ENCODE data around the gene CHRNA7. TPM values are rescaled to one million over a fixed set of nuclear protein-coding genes. Genes with fewer than 3 reads are reported as not detected.
"Not testable (repeated sequence)": the region's sequence is repeated elsewhere in the genome, so short reads cannot be mapped to it uniquely, and the experiment has no call there.

CHRNA7 gene
- polyA plus RNA-seq, 4 donors: 4.3 to 13.7 (median 8.0) TPM

- no peak overlapping the region for H3K4me3 ChIP-seq (ENCODE audit: low read depth in 1 of 3, low read length in 3 of 3)
- no peak for DNase-seq
- no peaks in the 10 kb centered on the region for H3K27me3 ChIP-seq (ENCODE audit: control insufficient read depth in 3 of 3, insufficient read depth in 3 of 3, low read length in 3 of 3)
- 93 to 94% (median 94%) methylated on average over 3 of the region's 3 CpGs for WGBS, 3 donors
- no peaks in the 10 kb centered on the region for H3K4me1 ChIP-seq (ENCODE audit: control insufficient read depth in 3 of 3, insufficient read depth in 2 of 3, low read depth in 1 of 3, low read length in 2 of 3)
- H3K27ac ChIP-seq (ENCODE audit: low read depth in 1 of 3, low read length in 2 of 3): no peak overlapping the region
- no peaks in the 10 kb centered on the region for H3K9me3 ChIP-seq (ENCODE audit: control insufficient read depth in 2 of 2, insufficient read depth in 1 of 2, low read depth in 1 of 2, low read length in 1 of 2)
- no peaks in the 10 kb centered on the region for H3K36me3 ChIP-seq (ENCODE audit: control insufficient read depth in 3 of 3, insufficient read depth in 2 of 3, low read depth in 1 of 3, low read length in 3 of 3)
- FAIRE-seq: no peak
Observed at GRCh38 chr15:32130823-32131222, 100.5 kb downstream of the CHRNA7 start.

- no peaks in the 10 kb centered on the region for H3K9me3 ChIP-seq (ENCODE audit: control insufficient read depth in 2 of 2, insufficient read depth in 1 of 2, low read depth in 1 of 2, low read length in 1 of 2)
- no peak overlapping the region for H3K4me3 ChIP-seq (ENCODE audit: low read depth in 1 of 3, low read length in 3 of 3)
- 84 to 99% (median 89%) methylated on average over 4 of the region's 4 CpGs for WGBS, 3 donors
- no peak overlapping the region for H3K27ac ChIP-seq (ENCODE audit: low read depth in 1 of 3, low read length in 2 of 3)
- H3K4me1 ChIP-seq (ENCODE audit: control insufficient read depth in 3 of 3, insufficient read depth in 2 of 3, low read depth in 1 of 3, low read length in 2 of 3): no peaks in the 10 kb centered on the region
- DNase-seq (no peak), FAIRE-seq (no peak)
- H3K36me3 ChIP-seq (ENCODE audit: control insufficient read depth in 3 of 3, insufficient read depth in 2 of 3, low read depth in 1 of 3, low read length in 3 of 3): no peaks in the 10 kb centered on the region
- H3K27me3 ChIP-seq (ENCODE audit: control insufficient read depth in 3 of 3, insufficient read depth in 3 of 3, low read length in 3 of 3): no peaks in the 10 kb centered on the region
Observed at GRCh38 chr15:32131803-32132202, 101.5 kb downstream of the CHRNA7 start.

GRCh38 chr15:32132859-32133258, 102.5 kb downstream of the CHRNA7 start:
- 18 to 46% (median 22%) methylated on average over 2 of the region's 2 CpGs for WGBS, 3 donors
- FAIRE-seq (no peak), DNase-seq (peak in 1 of 2 donors; percentile 23)
- no peak overlapping the region for H3K27ac ChIP-seq (ENCODE audit: low read depth in 1 of 3, low read length in 2 of 3)
- no peaks in the 10 kb centered on the region for H3K9me3 ChIP-seq (ENCODE audit: control insufficient read depth in 2 of 2, insufficient read depth in 1 of 2, low read depth in 1 of 2, low read length in 1 of 2)
- H3K4me3 ChIP-seq (ENCODE audit: low read depth in 1 of 3, low read length in 3 of 3): no peak overlapping the region
- no peaks in the 10 kb centered on the region for H3K36me3 ChIP-seq (ENCODE audit: control insufficient read depth in 3 of 3, insufficient read depth in 2 of 3, low read depth in 1 of 3, low read length in 3 of 3)
- no peaks in the 10 kb centered on the region for H3K27me3 ChIP-seq (ENCODE audit: control insufficient read depth in 3 of 3, insufficient read depth in 3 of 3, low read length in 3 of 3)
- H3K4me1 ChIP-seq (ENCODE audit: control insufficient read depth in 3 of 3, insufficient read depth in 2 of 3, low read depth in 1 of 3, low read length in 2 of 3): no peaks in the 10 kb centered on the region

- Histone ChIP-seq H3K4me3 (ENCODE audit: low read depth in 1 of 3, low read length in 3 of 3) (no peak overlapping the region), H3K9me3 (ENCODE audit: control insufficient read depth in 2 of 2, insufficient read depth in 1 of 2, low read depth in 1 of 2, low read length in 1 of 2) (no peaks in the 10 kb centered on the region), H3K27me3 (ENCODE audit: control insufficient read depth in 3 of 3, insufficient read depth in 3 of 3, low read length in 3 of 3) (no peaks in the 10 kb centered on the region), H3K27ac (ENCODE audit: low read depth in 1 of 3, low read length in 2 of 3) (no peak overlapping the region), H3K4me1 (ENCODE audit: control insufficient read depth in 3 of 3, insufficient read depth in 2 of 3, low read depth in 1 of 3, low read length in 2 of 3) (no peaks in the 10 kb centered on the region), H3K36me3 (ENCODE audit: control insufficient read depth in 3 of 3, insufficient read depth in 2 of 3, low read depth in 1 of 3, low read length in 3 of 3) (no peaks in the 10 kb centered on the region)
- 56 to 70% (median 70%) methylated on average over 5 of the region's 5 CpGs for WGBS, 3 donors
- no peak for DNase-seq
- FAIRE-seq: no peak
Observed at GRCh38 chr15:32134842-32135241, 104.5 kb downstream of the CHRNA7 start.

- WGBS, 3 donors: 64 to 87% (median 73%) methylated on average over 8 of the region's 8 CpGs
- Histone ChIP-seq H3K36me3 (ENCODE audit: control insufficient read depth in 3 of 3, insufficient read depth in 2 of 3, low read depth in 1 of 3, low read length in 3 of 3) (no peaks in the 10 kb centered on the region), H3K27me3 (ENCODE audit: control insufficient read depth in 3 of 3, insufficient read depth in 3 of 3, low read length in 3 of 3) (no peaks in the 10 kb centered on the region), H3K9me3 (ENCODE audit: control insufficient read depth in 2 of 2, insufficient read depth in 1 of 2, low read depth in 1 of 2, low read length in 1 of 2) (no peaks in the 10 kb centered on the region), H3K4me3 (ENCODE audit: low read depth in 1 of 3, low read length in 3 of 3) (no peak overlapping the region), H3K27ac (ENCODE audit: low read depth in 1 of 3, low read length in 2 of 3) (no peak overlapping the region), H3K4me1 (ENCODE audit: control insufficient read depth in 3 of 3, insufficient read depth in 2 of 3, low read depth in 1 of 3, low read length in 2 of 3) (no peaks in the 10 kb centered on the region)
- DNase-seq: no peak
- FAIRE-seq: no peak
Observed at GRCh38 chr15:32135335-32135734, 105.0 kb downstream of the CHRNA7 start.

GRCh38 chr15:32145512-32145911, 115.2 kb downstream of the CHRNA7 start:
- not testable (repeated sequence) for H3K4me3 ChIP-seq (ENCODE audit: low read depth in 1 of 3, low read length in 3 of 3); DNase-seq; H3K27ac ChIP-seq (ENCODE audit: low read depth in 1 of 3, low read length in 2 of 3); H3K4me1 ChIP-seq (ENCODE audit: control insufficient read depth in 3 of 3, insufficient read depth in 2 of 3, low read depth in 1 of 3, low read length in 2 of 3); H3K27me3 ChIP-seq (ENCODE audit: control insufficient read depth in 3 of 3, insufficient read depth in 3 of 3, low read length in 3 of 3); H3K36me3 ChIP-seq (ENCODE audit: control insufficient read depth in 3 of 3, insufficient read depth in 2 of 3, low read depth in 1 of 3, low read length in 3 of 3); FAIRE-seq; H3K9me3 ChIP-seq (ENCODE audit: control insufficient read depth in 2 of 2, insufficient read depth in 1 of 2, low read depth in 1 of 2, low read length in 1 of 2)
- WGBS, 3 donors: 84 to 90% (median 87%) methylated on average over 10 of the region's 10 CpGs

GRCh38 chr15:32148833-32149555, 118.7 kb downstream of the CHRNA7 start:
- H3K9me3 ChIP-seq (ENCODE audit: control insufficient read depth in 2 of 2, insufficient read depth in 1 of 2, low read depth in 1 of 2, low read length in 1 of 2): no peaks in the 10 kb centered on the region
- FAIRE-seq: no peak
- H3K36me3 ChIP-seq (ENCODE audit: control insufficient read depth in 3 of 3, insufficient read depth in 2 of 3, low read depth in 1 of 3, low read length in 3 of 3): no peaks in the 10 kb centered on the region
- H3K4me3 ChIP-seq (ENCODE audit: low read depth in 1 of 3, low read length in 3 of 3): no peak overlapping the region
- H3K27me3 ChIP-seq (ENCODE audit: control insufficient read depth in 3 of 3, insufficient read depth in 3 of 3, low read length in 3 of 3): no peaks in the 10 kb centered on the region
- no peaks in the 10 kb centered on the region for H3K4me1 ChIP-seq (ENCODE audit: control insufficient read depth in 3 of 3, insufficient read depth in 2 of 3, low read depth in 1 of 3, low read length in 2 of 3)
- H3K27ac ChIP-seq (ENCODE audit: low read depth in 1 of 3, low read length in 2 of 3): no peak overlapping the region
- 87 to 91% (median 90%) methylated on average over 15 of the region's 15 CpGs for WGBS, 3 donors
- DNase-seq: no peak

GRCh38 chr15:32152574-32152973, 122.3 kb downstream of the CHRNA7 start:
- Histone ChIP-seq H3K27me3 (ENCODE audit: control insufficient read depth in 3 of 3, insufficient read depth in 3 of 3, low read length in 3 of 3) (no peaks in the 10 kb centered on the region), H3K9me3 (ENCODE audit: control insufficient read depth in 2 of 2, insufficient read depth in 1 of 2, low read depth in 1 of 2, low read length in 1 of 2) (no peaks in the 10 kb centered on the region), H3K4me1 (ENCODE audit: control insufficient read depth in 3 of 3, insufficient read depth in 2 of 3, low read depth in 1 of 3, low read length in 2 of 3) (no peaks in the 10 kb centered on the region), H3K4me3 (ENCODE audit: low read depth in 1 of 3, low read length in 3 of 3) (no peak overlapping the region), H3K27ac (ENCODE audit: low read depth in 1 of 3, low read length in 2 of 3) (no peak overlapping the region), H3K36me3 (ENCODE audit: control insufficient read depth in 3 of 3, insufficient read depth in 2 of 3, low read depth in 1 of 3, low read length in 3 of 3) (no peaks in the 10 kb centered on the region)
- WGBS, 3 donors: 54 to 71% (median 59%) methylated on average over 1 of the region's 1 CpG
- DNase-seq (no peak), FAIRE-seq (no peak)

All from small intestine (tissue), 7 donors.